Tibial nerve (tissue), 4 donors: ENCODE data around the gene CCDC148.

Experiments used
- EP300 ChIP-seq, 2 donors: sonication (generic); formaldehyde crosslinking; IDR thresholded peaks; one replicate each; pipeline ENCODE4 v1.6.1; 2017; ENCODE audit warnings: antibody characterized with exemption in 2 of 2, mild to moderate bottlenecking in 1 of 2
- TF ChIP-seq, protein P1 (sequence below), 5 experiments: fragments of 200-600 bp in 3 of 5; fragments of 450-650 bp in 2 of 5; sonication (generic) in 3 of 5; IDR thresholded peaks; one replicate each; pipeline ENCODE4 v1.5.1; 2016 to 2019; ENCODE audit warnings: antibody characterized with exemption in 5 of 5, mild to moderate bottlenecking in 3 of 5, moderate library complexity in 2 of 5

DNA sequence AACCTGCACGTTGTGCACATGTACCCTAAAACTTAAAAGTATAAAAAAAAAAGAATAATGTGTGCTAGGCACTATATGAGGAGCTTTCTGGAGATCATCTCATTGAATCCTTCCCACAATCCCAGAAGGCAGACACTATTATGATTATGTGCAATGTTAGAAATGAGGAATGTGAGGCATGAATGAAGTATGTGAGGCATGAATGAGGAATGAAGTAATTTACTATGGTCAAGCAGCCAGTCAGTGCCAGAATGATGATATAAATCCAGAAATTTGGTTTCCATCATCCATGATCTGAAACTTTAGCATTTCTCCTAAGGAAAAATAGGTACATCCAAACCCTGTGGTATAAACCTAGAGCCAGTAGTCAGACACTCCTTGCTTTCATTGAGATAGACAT lies 42.0 kb downstream of the CCDC148 start:
- no peak for TF ChIP-seq EP300 (IDR thresholded peaks at IDR 0.05)
- TF ChIP-seq, protein P1, sequence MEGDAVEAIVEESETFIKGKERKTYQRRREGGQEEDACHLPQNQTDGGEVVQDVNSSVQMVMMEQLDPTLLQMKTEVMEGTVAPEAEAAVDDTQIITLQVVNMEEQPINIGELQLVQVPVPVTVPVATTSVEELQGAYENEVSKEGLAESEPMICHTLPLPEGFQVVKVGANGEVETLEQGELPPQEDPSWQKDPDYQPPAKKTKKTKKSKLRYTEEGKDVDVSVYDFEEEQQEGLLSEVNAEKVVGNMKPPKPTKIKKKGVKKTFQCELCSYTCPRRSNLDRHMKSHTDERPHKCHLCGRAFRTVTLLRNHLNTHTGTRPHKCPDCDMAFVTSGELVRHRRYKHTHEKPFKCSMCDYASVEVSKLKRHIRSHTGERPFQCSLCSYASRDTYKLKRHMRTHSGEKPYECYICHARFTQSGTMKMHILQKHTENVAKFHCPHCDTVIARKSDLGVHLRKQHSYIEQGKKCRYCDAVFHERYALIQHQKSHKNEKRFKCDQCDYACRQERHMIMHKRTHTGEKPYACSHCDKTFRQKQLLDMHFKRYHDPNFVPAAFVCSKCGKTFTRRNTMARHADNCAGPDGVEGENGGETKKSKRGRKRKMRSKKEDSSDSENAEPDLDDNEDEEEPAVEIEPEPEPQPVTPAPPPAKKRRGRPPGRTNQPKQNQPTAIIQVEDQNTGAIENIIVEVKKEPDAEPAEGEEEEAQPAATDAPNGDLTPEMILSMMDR (IDR thresholded peaks at IDR 0.05): no peak
